HFF-Myc (cell line): ENCODE results near the gene ROBO1.

Experiments
- DNase-seq: peaks from one replicate; pipeline ENCODE4 v3.0.0-alpha.2; 2011; ENCODE audit warnings: low read depth; ENCODE audit errors: extremely low read depth
- H3K4me3 ChIP-seq: replicated peaks from 2 replicates; pipeline ENCODE4 v1.5.1; 2011; ENCODE audit warnings: low read depth, mild to moderate bottlenecking, control low read depth, low read length
- TF ChIP-seq, protein P1 (sequence below): IDR thresholded peaks from 2 replicates; pipeline ENCODE4 v1.5.1; 2012; ENCODE audit warnings: mild to moderate bottlenecking, low read depth, low read length, control low read depth; ENCODE audit errors: missing control alignments

The ROBO1 gene

GRCh38 chr3:79406175-79406574 lies 361.6 kb downstream of the ROBO1 start:
- no peak for DNase-seq
- H3K4me3 ChIP-seq = no peak overlapping the region
- TF ChIP-seq, protein P1, sequence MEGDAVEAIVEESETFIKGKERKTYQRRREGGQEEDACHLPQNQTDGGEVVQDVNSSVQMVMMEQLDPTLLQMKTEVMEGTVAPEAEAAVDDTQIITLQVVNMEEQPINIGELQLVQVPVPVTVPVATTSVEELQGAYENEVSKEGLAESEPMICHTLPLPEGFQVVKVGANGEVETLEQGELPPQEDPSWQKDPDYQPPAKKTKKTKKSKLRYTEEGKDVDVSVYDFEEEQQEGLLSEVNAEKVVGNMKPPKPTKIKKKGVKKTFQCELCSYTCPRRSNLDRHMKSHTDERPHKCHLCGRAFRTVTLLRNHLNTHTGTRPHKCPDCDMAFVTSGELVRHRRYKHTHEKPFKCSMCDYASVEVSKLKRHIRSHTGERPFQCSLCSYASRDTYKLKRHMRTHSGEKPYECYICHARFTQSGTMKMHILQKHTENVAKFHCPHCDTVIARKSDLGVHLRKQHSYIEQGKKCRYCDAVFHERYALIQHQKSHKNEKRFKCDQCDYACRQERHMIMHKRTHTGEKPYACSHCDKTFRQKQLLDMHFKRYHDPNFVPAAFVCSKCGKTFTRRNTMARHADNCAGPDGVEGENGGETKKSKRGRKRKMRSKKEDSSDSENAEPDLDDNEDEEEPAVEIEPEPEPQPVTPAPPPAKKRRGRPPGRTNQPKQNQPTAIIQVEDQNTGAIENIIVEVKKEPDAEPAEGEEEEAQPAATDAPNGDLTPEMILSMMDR = peak; percentile 43

GRCh38 chr3:79405183-79405582 lies 362.6 kb downstream of the ROBO1 start:
- H3K4me3 ChIP-seq = no peak overlapping the region
- TF ChIP-seq, protein P1 = no peak
- no peak for DNase-seq

- TF ChIP-seq, protein P1 = no peak
- no peak overlapping the region for H3K4me3 ChIP-seq
- DNase-seq = no peak
Observed at GRCh38 chr3:79396595-79396994, 371.2 kb downstream of the ROBO1 start.

DNA sequence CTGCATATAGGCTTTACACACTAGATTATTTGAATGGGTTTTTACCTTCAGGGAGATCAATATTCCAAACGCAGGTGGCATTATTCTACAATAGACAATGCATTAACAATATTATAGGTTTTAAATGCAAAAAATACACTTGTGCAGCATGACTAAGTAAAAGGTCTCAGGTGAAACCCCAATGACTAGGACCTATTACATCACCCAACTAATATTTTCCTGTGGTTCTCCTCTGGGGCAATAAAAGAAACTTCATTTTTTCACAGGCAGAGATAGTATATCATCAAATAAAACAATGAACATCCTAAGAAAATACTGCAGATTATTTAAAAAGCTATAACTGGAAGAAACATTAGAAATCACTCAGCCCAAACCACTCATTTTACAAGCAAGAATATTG lies 375.3 kb downstream of the ROBO1 start:
- H3K4me3 ChIP-seq = no peak overlapping the region
- TF ChIP-seq, protein P1 = no peak
- DNase-seq = no peak

GRCh38 chr3:79390352-79390751 lies 377.4 kb downstream of the ROBO1 start:
- no peak overlapping the region for H3K4me3 ChIP-seq
- TF ChIP-seq, protein P1 = no peak
- DNase-seq = no peak

- DNase-seq = no peak
- TF ChIP-seq, protein P1 = no peak
- no peak overlapping the region for H3K4me3 ChIP-seq
Observed at GRCh38 chr3:79385211-79385610, 382.6 kb downstream of the ROBO1 start.

GRCh38 chr3:79383402-79384012 lies 384.3 kb downstream of the ROBO1 start:
- no peak overlapping the region for H3K4me3 ChIP-seq
- peak; percentile 16 for DNase-seq
- TF ChIP-seq, protein P1 = no peak
